Stimulated activated CD8-positive, alpha-beta memory T cell treated with anti-CD3 and anti-CD28 coated beads, Interleukin-12 subunit alpha, Interleukin-12 subunit beta, amount 100 ng/mL, for 24 hours (primary cell): ENCODE data around the gene NPSR1.

Experiments used
- DNase-seq: peaks from one replicate; pipeline ENCODE4 v3.0.0-alpha.2; 2020; ENCODE audit errors: extremely low read depth

Gene NPSR1

DNA sequence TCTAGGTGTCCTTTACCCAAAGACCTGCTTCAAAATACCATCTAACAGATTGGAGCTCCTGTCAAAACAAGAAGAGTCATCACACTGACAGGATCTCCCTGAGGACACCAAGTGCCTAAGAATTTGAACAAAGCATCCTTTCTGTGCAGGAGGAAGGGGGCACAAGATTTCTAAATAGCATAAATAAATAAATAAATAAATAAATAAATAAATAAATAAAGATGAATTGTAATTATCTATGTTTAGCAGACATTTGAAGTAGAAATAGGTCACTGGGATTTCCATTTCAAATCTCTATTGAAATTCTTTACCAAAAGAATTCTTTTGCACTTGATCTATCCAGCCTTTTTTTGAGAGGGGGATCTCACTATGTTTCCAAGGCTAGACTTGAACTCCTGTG lies 65.3 kb downstream of the NPSR1 start:
- DNase-seq, result no peak

DNA sequence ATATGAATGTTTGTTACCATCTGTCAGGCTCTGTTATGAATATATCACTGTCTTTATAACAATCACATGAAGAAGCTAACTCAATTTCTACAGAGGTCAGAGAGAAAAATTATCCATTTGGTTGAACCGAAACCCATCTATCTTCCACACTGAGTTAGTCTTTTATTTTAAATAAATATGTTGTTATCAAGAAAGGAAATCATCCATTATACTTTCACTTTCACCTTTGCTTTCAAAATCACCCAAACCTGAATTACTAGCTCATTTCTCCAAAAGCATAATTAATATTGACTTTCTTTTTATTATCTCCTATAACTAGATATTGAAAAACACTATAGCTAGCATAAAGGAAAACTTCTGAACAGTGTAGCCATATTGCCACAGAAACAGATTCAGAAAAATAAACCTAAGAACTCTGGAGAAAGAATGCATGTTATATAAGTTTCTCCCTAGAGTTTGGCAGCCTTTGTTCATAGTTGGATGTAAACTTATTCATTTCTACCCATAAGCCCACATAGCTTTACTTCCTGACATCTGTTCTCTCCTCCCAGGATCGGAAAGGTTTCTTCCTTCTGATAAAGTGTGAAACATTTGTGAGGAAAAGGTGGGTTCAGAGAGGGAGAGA lies 66.0 kb downstream of the NPSR1 start:
- DNase-seq, result no peak

DNA sequence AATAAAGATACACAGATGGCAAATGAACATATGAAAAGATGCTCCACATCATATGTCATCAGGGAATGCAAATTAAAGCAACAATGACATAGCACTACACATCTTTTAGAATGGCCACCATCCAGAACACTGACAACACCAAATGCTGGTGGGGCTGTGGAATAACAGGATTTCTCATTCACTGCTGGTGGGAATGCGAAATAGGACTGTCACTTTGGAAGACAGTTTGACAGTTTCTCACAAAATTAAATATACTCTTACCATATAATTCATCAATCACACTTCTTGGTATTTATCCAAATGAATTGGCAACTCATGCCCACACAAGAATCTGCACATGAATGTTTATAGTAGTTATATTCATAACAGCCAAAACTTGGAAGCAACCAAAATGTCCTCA lies 68.2 kb downstream of the NPSR1 start:
- no peak for DNase-seq

DNA sequence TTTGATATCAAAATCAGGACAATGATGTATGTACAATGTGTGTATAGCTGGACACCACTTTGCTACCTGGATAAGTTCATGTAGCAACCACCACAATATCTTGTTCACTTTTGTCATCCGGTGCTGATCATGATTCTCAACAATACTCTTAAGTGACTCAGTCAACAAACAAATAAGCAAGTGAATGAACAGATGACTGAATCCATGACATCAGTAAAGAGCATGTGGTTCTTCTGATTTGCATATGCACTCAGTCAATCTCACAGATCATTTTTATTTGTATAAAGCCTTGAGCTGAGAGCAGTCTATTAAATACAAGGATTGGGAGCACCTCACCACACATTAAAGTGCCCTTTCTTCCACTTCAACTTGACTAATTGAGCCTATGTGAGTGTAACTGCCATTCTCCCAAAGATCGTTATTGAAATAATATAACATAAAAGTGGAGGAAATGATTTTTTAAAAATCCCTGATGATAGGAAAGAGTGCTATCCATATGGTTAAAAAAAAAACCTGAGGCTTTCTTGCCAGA lies 69.5 kb downstream of the NPSR1 start:
- DNase-seq, result no peak

DNA sequence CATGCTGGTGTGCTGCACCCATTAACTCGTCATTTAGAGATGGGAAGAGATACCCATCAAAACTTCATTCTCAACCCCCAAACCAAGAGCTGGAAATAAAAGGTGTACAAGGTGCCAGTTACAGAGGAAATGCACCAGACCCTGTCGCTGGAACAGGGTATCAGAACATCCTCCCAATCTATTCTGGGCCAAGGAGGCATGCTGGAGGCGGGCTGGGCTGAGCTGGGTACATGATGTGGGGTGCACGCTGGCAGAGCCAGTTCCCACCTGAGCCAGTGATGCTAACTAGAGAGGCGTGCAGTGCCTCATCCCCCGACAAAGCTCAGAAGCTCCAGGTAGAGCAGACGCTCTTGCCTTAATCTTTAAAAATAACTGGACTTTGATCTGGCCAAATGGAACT lies 70.1 kb downstream of the NPSR1 start:
- no peak for DNase-seq

DNA sequence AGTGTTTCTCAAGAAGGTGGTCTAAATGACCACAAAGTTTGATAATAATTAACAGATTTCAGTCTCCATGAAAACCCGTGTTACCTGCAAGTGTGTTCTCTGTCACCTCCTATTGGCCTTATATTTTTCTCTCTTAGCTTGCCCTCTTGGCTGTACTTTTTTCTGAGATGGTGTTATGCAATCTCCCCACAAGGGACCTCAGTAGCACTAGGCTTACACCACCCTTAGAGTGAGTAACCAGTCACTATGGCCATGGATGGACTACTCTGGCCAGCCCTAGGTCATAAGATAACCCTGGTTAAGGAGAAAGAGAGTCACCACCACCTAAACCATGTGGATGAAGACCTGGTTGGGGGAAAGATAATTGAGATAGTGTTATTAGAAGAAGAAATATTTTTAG lies 76.8 kb downstream of the NPSR1 start:
- no peak for DNase-seq

DNA sequence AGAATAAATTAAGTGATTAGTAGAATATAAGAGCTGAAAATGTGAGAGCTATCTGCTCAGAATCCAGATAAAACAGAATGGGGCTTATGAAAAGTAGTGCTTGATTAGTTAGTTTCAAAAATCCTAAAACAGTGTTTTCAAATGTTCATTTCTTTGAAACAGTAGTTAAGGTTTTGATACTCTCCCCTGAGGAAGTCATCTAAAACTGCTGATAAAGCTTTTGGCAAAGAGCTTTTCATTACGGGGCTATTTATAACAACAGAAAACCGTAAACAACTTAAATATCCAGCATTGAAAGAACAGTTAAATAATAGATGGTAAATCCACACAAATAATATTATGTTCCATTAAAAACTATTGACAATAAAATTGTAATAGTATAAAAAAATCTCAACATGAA lies 77.5 kb downstream of the NPSR1 start:
- DNase-seq, result no peak

- no peak for DNase-seq
Observed at GRCh38 chr7:34739651-34740300, 81.8 kb downstream of the NPSR1 start.

DNA sequence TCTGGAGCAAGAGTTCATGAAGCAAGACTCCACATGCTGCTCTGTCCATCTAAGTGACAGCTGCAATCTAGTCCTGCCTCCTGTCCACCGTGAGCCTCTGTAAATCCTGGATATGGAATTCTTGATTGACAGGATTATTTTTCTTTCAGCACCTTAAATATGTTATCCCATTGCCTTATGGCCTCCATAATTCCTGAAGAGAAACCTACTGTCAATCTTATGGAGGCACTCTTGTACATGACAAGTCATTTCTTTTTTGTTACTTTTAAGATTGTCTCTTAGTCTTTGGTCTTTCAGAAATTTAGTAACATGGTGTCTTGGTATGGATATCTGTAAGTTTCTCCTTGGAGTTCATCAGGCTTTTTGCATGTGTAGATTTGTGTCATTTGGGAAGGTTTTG lies 82.8 kb downstream of the NPSR1 start:
- no peak for DNase-seq

DNA sequence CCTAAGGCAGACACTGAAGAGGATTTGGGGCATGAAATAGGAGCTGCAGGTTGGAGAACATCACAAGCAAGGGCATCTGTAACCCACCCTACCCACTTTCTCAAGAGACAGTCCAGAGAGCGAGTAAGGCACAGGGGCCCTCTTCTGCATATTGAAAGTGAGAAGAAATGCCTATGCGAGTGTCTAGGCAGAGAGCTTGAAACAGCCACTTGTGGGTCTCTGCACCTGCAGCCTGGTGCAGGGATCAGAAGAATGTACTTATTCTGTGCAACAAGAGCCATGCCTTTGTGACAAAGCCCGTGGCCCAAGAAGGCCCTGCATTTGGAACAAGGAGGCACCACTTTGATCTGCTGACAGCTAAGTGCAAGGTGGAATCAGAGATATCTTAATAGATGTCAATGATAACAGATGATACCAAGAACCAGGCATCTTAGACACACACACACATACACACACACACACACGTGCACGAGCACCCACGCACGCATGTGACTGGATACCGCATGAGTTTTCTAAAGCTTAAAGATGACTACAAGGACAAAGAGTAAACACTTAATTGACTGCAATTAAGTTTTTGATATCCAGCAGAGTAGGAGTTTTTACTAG lies 89.3 kb downstream of the NPSR1 start:
- DNase-seq, result no peak

- DNase-seq, result no peak
Observed at GRCh38 chr7:34747867-34748727, 90.1 kb downstream of the NPSR1 start.

GRCh38 chr7:34748728-34749089 lies 90.7 kb downstream of the NPSR1 start:
- DNase-seq, result no peak

- DNase-seq, result no peak
Observed at GRCh38 chr7:34749446-34749845, 91.4 kb downstream of the NPSR1 start.

DNA sequence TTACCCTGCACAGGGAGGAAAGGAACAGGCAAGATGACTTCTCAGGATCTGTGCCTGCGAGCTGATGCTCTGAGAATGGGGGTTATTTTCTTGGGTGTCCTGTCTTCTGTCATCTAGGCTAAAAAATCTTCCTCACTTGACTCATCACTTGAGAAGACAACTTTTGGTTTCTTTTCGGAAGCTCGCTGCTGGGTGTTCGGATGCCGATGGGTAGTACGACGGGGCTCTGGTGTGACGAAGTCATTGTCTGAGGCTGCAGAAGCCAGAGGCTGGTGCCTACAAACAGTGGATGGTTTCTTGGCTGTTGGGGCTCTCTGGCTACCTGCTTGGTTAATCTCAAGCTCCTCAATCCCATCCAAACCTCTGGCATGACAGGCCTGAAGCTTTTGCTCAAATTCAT lies 92.2 kb downstream of the NPSR1 start:
- DNase-seq, result no peak

GRCh38 chr7:34750636-34751035 lies 92.6 kb downstream of the NPSR1 start:
- no peak for DNase-seq

- DNase-seq, result no peak
Observed at GRCh38 chr7:34751725-34752643, 94.0 kb downstream of the NPSR1 start.

- no peak for DNase-seq
Observed at GRCh38 chr7:34752929-34753328, 94.9 kb downstream of the NPSR1 start.

GRCh38 chr7:34755008-34755407 lies 97.0 kb downstream of the NPSR1 start:
- no peak for DNase-seq

DNA sequence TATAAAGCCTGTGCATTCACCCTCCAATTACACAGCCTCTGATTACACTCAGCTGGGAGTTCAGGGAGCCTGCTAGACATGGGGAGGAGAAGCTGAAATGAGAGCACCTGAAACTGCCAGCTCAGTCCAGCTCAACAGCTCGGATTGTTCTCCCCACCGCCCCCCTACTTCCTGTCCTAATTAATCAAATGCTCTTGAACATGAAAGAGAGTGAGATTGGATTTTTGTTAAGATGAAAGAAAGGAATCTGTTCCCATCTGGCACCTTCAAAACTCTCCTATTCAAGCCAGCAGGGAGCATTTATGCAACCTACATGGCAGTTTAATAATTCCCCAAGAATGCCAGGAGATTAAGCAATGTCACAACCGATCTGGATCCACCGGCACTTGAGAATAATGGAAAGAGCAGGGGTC lies 98.0 kb downstream of the NPSR1 start:
- DNase-seq, result no peak

DNA sequence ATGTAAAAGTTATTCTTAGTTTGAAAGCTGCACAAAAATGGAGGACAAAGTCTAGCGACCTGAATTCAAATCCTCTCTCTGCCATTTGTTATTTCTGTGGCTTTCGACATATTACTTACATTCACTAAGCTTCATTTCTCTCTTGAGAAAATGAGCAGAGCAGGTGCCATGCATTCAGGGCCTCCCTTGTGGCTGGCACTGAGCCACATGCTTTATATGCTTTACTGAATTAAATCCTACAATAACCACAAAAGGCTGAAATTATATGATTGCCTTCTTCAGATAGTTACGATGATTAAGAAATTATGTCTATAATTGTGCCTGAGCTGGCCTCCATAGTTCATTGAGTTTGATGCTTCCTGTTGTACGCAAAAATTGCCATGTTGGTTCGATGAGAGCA lies 98.7 kb downstream of the NPSR1 start:
- DNase-seq, result no peak

DNA sequence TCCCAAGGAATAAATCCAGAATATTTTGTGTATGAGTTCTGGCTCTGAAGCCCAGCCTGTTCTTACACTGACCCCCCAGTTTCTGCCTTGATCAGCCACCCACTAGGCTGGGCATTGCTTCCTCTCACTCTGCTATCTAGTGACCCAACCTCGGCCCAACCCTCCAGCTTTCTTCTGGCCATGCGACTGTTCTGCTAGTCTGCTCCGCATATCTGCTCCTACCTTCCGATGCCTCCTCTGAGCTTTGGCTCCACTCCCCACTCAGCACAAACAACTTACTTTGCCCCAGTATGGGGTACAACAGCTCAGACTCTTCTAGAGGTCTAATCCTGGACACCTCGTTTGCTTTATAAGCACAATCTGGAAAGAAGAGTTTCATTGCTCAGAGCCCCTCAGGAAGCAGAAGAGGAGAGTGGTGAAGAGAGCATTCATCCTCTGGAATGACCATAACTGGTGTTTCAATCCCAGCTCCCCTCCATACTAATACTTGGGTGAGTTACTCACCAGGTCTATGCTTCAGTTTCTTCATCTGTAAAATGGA lies 99.6 kb downstream of the NPSR1 start:
- DNase-seq, result no peak
